T-helper 17 cell (primary cell): ENCODE results near the gene COG5. TPM values are rescaled to one million over a fixed set of nuclear protein-coding genes. Genes with fewer than 3 reads are reported as not detected.

Experiments
- ATAC-seq: fragments of 150-1000 bp; cut with Tn5 transposase; 2 replicates; pipeline ENCODE4 v1.10.0; 2021; ENCODE audit warnings: mild to moderate bottlenecking, moderate library complexity
- DNase-seq, 3 donors: peaks; one replicate each; pipeline versions ENCODE4 v3.0.0 to v3.0.0-alpha.2; 2020 to 2021
- H3K9me3 ChIP-seq: one replicate; pipeline ENCODE4 v1.7.0; 2013; ENCODE audit warnings: low read length, mild to moderate bottlenecking; ENCODE audit not compliant: control insufficient read depth, poor library complexity, severe bottlenecking
- H3K27ac Mint-ChIP-seq: one replicate; pipeline ENCODE4 v1.8.0; 2022; ENCODE audit warnings: mild to moderate bottlenecking, moderate library complexity, mixed read lengths
- H3K27me3 Mint-ChIP-seq: one replicate; pipeline ENCODE4 v1.8.0; 2022; ENCODE audit warnings: mixed read lengths
- H3K36me3 Mint-ChIP-seq: one replicate; pipeline ENCODE4 v1.8.0; 2022; ENCODE audit warnings: low read depth, mixed read lengths
- H3K4me1 Mint-ChIP-seq: one replicate; pipeline ENCODE4 v1.8.0; 2022; ENCODE audit warnings: mild to moderate bottlenecking, mixed read lengths
- H3K4me3 Mint-ChIP-seq: one replicate; pipeline ENCODE4 v1.8.0; 2022; ENCODE audit warnings: mild to moderate bottlenecking, moderate library complexity, mixed read lengths
- total RNA-seq, 4 donors: library from RNA in 2 of 4; stranded (reverse) in 2 of 4; gene quantifications; one replicate each; pipeline ENCODE4 v1.2.3 and lab custom pipeline; 2022 to 2026

COG5 gene
- total RNA-seq, 2 donors from 2014 or later = 54.8 to 87.4 TPM

DNA sequence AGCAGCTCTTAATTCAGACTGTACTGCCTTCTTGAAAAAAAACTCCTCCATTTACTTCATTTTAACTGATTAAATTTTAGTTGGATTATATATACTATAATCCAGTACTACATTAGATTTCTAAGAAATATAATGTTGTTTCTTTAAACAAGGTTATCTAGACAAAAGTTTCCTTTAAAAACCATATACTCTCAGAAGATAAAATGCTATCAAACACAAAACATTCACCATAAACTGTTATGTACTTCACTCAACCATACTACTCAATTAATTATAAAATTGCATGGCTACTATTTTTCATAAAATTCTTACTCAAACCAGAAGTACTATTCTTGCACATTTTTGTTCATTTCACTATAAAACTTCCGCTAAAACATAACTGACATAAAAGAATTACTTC, 81.1 kb downstream of the COG5 start:
- no peak for DNase-seq
- no peak overlapping the region for H3K4me3 Mint-ChIP-seq
- peaks cover 23% of the 10 kb centered on the region for H3K4me1 Mint-ChIP-seq
- H3K27me3 Mint-ChIP-seq = no peaks in the 10 kb centered on the region
- H3K27ac Mint-ChIP-seq = no peak overlapping the region
- H3K9me3 ChIP-seq = no peaks in the 10 kb centered on the region
- ATAC-seq = no peak
- H3K36me3 Mint-ChIP-seq = peaks cover 2% of the 10 kb centered on the region

DNA sequence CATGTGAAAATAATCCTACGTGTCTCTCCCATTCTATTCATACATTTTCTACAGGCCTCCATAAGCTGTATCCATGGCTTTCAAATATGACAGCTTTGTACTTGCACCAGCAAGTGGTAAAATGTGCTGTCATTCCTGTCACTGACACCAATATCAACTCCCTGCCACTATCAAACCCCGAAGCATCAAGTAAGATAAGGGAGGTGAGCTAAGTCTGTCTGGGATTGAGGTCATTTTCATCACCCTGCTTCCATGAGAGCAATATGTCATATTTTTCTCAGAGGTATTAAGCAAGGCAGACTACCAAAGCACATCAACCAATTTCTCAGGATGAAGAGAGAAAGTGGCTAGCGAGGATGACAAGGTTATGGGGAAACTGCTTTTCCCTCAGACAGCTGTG, 82.8 kb downstream of the COG5 start:
- Mint-ChIP-seq H3K36me3 (peaks cover 2% of the 10 kb centered on the region), H3K4me3 (no peak overlapping the region), H3K4me1 (peaks cover 20% of the 10 kb centered on the region), H3K27ac (no peak overlapping the region), H3K27me3 (no peaks in the 10 kb centered on the region)
- ATAC-seq (no peak), DNase-seq (no peak)
- H3K9me3 ChIP-seq = no peaks in the 10 kb centered on the region

DNA sequence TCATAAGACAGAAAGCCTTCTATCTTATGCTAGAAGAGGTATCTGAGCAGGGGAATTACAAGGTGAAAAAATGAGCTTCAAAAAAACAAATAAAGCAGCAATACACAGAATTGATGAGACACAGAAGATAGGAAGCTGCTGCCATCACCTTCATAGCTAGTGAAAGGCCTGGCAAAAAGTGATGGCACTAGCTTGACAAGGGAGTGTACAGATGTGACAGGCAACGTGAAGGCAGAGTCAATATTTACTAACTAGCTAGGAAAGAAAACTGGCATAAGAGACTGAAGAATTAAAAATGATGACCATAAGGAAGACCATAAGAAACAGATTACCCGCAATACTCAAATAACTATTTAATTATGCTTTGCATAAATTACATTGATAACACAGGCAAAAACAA, 84.4 kb downstream of the COG5 start:
- H3K9me3 ChIP-seq = no peaks in the 10 kb centered on the region
- Mint-ChIP-seq H3K27ac (no peak overlapping the region), H3K4me3 (peak overlapping the region; percentile 33), H3K36me3 (no peaks in the 10 kb centered on the region), H3K27me3 (no peaks in the 10 kb centered on the region), H3K4me1 (peaks cover 17% of the 10 kb centered on the region)
- no peak for ATAC-seq
- DNase-seq = no peak

DNA sequence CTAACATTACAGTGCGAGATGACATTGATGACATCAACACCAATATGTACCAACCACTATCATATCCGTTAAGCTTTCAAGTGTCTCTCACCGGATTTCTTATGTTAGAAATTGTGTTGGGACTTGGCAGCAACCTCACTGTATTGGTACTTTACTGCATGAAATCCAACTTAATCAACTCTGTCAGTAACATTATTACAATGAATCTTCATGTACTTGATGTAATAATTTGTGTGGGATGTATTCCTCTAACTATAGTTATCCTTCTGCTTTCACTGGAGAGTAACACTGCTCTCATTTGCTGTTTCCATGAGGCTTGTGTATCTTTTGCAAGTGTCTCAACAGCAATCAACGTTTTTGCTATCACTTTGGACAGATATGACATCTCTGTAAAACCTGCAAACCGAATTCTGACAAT, 89.6 kb downstream of the COG5 start:
- DNase-seq (no peak), ATAC-seq (no peak)
- H3K4me1 Mint-ChIP-seq = peaks cover 9% of the 10 kb centered on the region
- H3K27me3 Mint-ChIP-seq = no peaks in the 10 kb centered on the region
- no peak overlapping the region for H3K27ac Mint-ChIP-seq
- no peak overlapping the region for H3K4me3 Mint-ChIP-seq
- H3K36me3 Mint-ChIP-seq = no peaks in the 10 kb centered on the region
- H3K9me3 ChIP-seq = no peaks in the 10 kb centered on the region

- H3K9me3 ChIP-seq = no peaks in the 10 kb centered on the region
- Mint-ChIP-seq H3K4me1 (peaks cover 8% of the 10 kb centered on the region), H3K27me3 (no peaks in the 10 kb centered on the region), H3K4me3 (no peak overlapping the region), H3K36me3 (no peaks in the 10 kb centered on the region), H3K27ac (no peak overlapping the region)
- no peak for DNase-seq
- no peak for ATAC-seq
Observed at GRCh38 chr7:107472116-107472515, 91.6 kb downstream of the COG5 start.

DNA sequence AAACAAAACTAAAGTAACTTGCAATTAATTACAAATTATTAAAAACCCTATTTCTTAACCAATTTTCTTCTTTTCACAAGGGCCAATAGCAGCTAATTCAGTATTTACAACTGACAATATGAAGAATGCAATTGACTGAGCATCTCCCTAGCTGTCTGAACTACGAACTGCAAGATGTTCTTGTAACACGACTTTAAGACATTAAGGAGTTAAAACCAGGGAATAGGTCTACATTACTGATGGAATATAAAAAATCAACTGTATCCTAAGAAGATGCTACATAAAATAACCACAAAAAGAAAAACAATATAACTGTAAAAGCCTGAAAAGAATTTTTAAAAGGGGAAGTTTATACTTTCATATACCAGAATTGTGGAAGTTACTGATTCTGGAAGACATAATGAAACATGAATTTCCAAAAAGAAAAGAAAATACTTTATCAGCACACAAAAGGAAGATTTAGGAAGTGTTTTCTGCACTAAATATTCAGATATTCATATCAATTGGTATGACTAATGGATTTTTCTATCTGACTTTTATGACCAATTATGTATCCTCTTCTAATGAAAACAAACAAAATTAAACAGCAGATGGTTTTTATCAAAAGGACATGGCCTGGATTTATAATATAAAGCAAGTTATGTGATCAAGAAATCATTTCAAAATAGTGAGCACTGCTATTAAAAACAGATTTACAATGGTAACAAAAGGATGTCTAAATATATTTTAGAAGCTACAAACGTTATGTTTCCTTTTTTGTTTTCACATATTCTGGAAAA, 92.2 kb downstream of the COG5 start:
- Mint-ChIP-seq H3K4me1 (peaks cover 8% of the 10 kb centered on the region), H3K27me3 (no peaks in the 10 kb centered on the region), H3K27ac (no peak overlapping the region), H3K36me3 (no peaks in the 10 kb centered on the region), H3K4me3 (no peak overlapping the region)
- no peak for DNase-seq
- H3K9me3 ChIP-seq = no peaks in the 10 kb centered on the region
- ATAC-seq = no peak

DNA sequence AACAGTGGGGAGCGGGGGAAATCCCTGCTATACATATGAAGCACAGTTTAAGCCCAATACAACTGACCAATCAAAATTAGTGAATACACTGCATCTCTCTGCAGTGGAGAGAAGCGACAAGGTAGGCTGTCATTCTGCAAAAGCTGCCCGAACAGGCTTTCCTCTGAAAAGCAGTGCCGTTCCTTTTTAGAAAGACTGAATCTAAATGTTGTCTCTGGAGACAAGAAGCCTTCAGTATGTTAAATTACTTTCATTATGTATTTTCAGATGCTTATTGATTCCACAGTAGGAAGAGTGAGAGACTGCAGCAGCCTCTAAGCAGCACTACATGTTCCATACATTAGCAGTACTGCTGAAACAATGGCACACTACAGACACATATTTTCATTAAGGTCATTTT, 93.8 kb downstream of the COG5 start, which contains the start of gene GPR22:
TSS of gene GPR22 (plus strand) at position 129 of the 400 bp plus-strand sequence. CDS start 4,004 bp downstream, outside the sequence.
- no peak for ATAC-seq
- Mint-ChIP-seq H3K27me3 (no peaks in the 10 kb centered on the region), H3K4me1 (peaks cover 11% of the 10 kb centered on the region), H3K27ac (no peak within 1 kb of the TSS), H3K36me3 (no peaks in the 10 kb centered on the region), H3K4me3 (no peak within 1 kb of the TSS)
- no peaks in the 10 kb centered on the region for H3K9me3 ChIP-seq
- no peak for DNase-seq

DNA sequence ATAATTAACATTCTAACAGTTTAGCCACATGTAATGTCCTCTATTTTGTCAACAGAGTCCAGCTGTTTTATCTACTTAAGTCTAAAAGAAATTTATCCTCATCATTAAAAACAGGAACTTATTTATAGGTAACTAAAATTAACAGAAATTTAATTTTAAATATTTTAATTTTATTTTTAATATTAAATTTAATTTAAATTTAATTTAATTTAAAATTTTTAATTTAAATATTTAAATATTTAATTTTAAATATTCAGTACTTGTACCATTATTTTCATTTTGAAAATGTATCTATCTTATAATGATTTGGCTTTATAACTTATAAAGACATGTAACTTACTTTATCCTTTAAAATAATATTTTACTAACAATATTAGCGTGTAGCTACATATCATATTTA, 94.9 kb downstream of the COG5 start:
- Mint-ChIP-seq H3K27ac (no peak overlapping the region), H3K4me1 (peaks cover 8% of the 10 kb centered on the region), H3K36me3 (no peaks in the 10 kb centered on the region), H3K27me3 (no peaks in the 10 kb centered on the region), H3K4me3 (no peak overlapping the region)
- DNase-seq = no peak
- ATAC-seq = no peak
- no peaks in the 10 kb centered on the region for H3K9me3 ChIP-seq

DNA sequence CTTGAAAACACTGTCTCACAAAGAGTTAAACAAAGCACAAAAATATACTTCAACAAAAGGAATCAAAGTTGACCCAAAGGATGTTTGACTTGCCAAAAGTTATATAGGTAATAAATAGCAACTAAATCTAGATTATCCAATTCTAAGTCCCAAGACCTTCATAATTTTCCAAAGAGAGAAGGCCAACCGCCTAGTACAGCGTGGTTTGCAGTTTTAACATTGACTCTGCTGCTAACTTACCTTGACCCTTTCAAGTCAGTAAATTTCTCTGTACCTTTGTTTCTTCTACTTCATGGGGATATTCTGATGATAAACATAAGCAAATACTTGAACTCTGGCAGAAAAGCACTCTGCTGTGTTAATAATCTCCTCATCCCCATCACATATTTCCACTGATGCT, 95.7 kb downstream of the COG5 start:
- Mint-ChIP-seq H3K27ac (no peak overlapping the region), H3K4me3 (no peak overlapping the region), H3K27me3 (no peaks in the 10 kb centered on the region), H3K36me3 (no peaks in the 10 kb centered on the region), H3K4me1 (peaks cover 8% of the 10 kb centered on the region)
- no peaks in the 10 kb centered on the region for H3K9me3 ChIP-seq
- ATAC-seq (no peak), DNase-seq (no peak)

- no peak for ATAC-seq
- Mint-ChIP-seq H3K36me3 (no peaks in the 10 kb centered on the region), H3K27me3 (no peaks in the 10 kb centered on the region), H3K27ac (no peak overlapping the region), H3K4me3 (no peak overlapping the region), H3K4me1 (peaks cover 12% of the 10 kb centered on the region)
- no peak for DNase-seq
- no peaks in the 10 kb centered on the region for H3K9me3 ChIP-seq
Observed at GRCh38 chr7:107464666-107465226, 99.0 kb downstream of the COG5 start.

DNA sequence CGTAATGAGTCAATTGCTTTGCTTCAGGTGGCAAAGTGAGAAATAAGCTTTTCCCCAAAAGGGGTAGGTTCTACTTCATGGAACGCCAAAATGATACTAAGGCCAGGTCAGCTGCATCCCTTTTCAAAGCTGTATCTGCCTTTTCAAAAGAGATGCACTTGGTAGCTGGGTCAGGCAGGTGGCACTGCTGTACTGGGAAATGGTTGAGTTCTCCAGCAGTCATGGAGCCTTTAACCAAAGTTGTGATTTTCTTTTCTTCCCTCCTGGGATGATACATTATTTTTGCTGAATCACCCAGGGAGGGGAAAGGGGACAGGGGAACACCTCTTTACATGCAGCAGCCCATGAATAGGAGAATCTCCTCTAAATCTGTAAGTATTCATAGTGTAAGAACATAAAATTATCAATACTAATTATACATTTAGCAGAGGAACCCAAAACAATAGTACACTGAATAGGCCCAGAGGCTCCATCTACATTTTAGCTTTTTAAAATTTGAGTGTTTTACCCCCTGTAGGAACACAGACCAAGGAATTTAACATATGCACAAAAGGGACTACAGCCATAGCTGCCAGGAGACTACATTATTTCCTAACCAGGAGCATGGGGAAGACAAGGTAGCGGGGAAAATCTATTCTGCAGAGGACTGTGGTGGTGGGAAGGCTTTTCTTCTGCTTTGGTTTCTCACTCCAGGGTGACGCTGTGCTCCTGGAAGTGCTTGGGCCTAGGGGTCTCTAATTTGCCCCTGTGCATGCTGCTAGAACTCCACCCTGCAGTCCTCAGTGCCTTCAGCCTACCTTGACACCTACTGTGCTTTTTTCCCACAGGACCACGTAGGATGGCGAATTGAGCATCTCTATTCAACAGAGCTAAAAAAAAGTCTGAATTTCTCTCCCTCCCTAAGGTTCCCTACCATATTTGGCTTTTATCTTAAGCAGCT, 100.3 kb downstream of the COG5 start:
- no peak overlapping the region for H3K27ac Mint-ChIP-seq
- peak; percentile 82 for ATAC-seq
- DNase-seq = peak; percentile 13 to 23 (median 19)
- no peaks in the 10 kb centered on the region for H3K9me3 ChIP-seq
- peaks cover 3% of the 10 kb centered on the region for H3K36me3 Mint-ChIP-seq
- H3K4me1 Mint-ChIP-seq = peaks cover 12% of the 10 kb centered on the region
- H3K27me3 Mint-ChIP-seq = no peaks in the 10 kb centered on the region
- no peak overlapping the region for H3K4me3 Mint-ChIP-seq

GRCh38 chr7:107461938-107462533, 101.7 kb downstream of the COG5 start:
- no peaks in the 10 kb centered on the region for H3K9me3 ChIP-seq
- ATAC-seq (no peak), DNase-seq (no peak)
- no peaks in the 10 kb centered on the region for H3K27me3 Mint-ChIP-seq
- peaks cover 10% of the 10 kb centered on the region for H3K36me3 Mint-ChIP-seq
- no peak overlapping the region for H3K27ac Mint-ChIP-seq
- H3K4me1 Mint-ChIP-seq = peaks cover 14% of the 10 kb centered on the region
- H3K4me3 Mint-ChIP-seq = peak overlapping the region; percentile 49

DNA sequence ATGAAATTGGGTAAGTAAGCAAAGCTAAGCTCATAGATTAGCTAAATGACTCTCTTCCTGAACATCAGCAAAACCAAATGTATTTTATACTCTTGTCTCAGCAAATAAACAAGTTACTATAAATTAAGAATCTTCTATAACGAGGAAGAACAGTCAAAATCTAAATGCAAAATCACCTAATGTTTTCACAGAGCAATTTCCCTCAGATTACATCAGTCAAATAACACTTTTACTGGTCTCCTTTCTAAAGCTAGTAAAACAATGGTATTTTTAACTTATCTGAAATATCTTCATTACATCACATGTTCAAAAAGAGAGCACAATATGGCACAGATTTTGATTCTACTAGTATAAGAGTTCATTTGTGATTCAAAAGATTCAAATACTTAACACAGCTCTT, 110.3 kb downstream of the COG5 start:
- ATAC-seq (no peak), DNase-seq (no peak)
- H3K9me3 ChIP-seq = no peaks in the 10 kb centered on the region
- H3K4me3 Mint-ChIP-seq = no peak overlapping the region
- no peaks in the 10 kb centered on the region for H3K27me3 Mint-ChIP-seq
- H3K27ac Mint-ChIP-seq = no peak overlapping the region
- H3K36me3 Mint-ChIP-seq = peaks cover 11% of the 10 kb centered on the region
- peaks cover 18% of the 10 kb centered on the region for H3K4me1 Mint-ChIP-seq
